ENCODE measurements around the gene CD4.

GRCh38 chr12:6787309-6787708, 2.0 kb upstream of the CD4 start:
- TF ChIP-seq GATA3 (IDR thresholded peaks at IDR 0.05; ENCODE audit: low read depth, low read length) (no peak), GATA2 (IDR thresholded peaks at IDR 0.05; ENCODE audit: low read depth, low read length) (no peak)

Measured in SH-SY5Y (cell line).